ENCODE data around the gene CMTM6. TPM values are rescaled to one million over a fixed set of nuclear protein-coding genes. Genes with fewer than 3 reads are reported as not detected.

CMTM6 gene
- total RNA-seq, 2 donors from 2014 or later, result 55.3 to 73.7 TPM

DNA sequence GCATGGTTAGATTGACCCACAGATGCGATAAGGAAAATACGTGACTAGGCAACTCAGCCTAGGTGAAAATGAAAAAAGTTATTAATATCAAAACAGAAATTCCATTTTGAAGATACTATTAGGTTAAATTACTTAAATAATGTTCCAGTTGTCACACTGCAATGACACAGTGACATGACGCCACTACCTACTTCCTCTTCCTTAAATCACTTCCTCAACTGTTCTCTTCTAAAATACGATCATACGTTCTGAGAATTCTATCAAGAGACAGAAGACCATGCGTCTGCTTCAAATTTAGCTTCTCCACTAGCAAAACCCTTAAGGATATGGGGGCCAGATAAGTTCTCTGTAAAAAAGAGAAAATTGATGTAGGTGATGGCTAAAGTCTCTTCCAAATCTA, 18.2 kb downstream of the CMTM6 start:
- Histone ChIP-seq H3K4me1 (no peaks in the 10 kb centered on the region), H3K9ac (ENCODE audit: low read depth in 2 of 2, low read length in 2 of 2) (no peak overlapping the region), H3K27ac (no peak overlapping the region), H3K36me3 (no peaks in the 10 kb centered on the region), H3K27me3 (no peaks in the 10 kb centered on the region), H3K9me3 (no peaks in the 10 kb centered on the region), H3K4me3 (no peak overlapping the region)
- intact Hi-C loops (cut with DNase I), result no loop called here
- TF ChIP-seq, protein P1, sequence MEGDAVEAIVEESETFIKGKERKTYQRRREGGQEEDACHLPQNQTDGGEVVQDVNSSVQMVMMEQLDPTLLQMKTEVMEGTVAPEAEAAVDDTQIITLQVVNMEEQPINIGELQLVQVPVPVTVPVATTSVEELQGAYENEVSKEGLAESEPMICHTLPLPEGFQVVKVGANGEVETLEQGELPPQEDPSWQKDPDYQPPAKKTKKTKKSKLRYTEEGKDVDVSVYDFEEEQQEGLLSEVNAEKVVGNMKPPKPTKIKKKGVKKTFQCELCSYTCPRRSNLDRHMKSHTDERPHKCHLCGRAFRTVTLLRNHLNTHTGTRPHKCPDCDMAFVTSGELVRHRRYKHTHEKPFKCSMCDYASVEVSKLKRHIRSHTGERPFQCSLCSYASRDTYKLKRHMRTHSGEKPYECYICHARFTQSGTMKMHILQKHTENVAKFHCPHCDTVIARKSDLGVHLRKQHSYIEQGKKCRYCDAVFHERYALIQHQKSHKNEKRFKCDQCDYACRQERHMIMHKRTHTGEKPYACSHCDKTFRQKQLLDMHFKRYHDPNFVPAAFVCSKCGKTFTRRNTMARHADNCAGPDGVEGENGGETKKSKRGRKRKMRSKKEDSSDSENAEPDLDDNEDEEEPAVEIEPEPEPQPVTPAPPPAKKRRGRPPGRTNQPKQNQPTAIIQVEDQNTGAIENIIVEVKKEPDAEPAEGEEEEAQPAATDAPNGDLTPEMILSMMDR (IDR thresholded peaks at IDR 0.05), result no peak
- no peak for DNase-seq

DNA sequence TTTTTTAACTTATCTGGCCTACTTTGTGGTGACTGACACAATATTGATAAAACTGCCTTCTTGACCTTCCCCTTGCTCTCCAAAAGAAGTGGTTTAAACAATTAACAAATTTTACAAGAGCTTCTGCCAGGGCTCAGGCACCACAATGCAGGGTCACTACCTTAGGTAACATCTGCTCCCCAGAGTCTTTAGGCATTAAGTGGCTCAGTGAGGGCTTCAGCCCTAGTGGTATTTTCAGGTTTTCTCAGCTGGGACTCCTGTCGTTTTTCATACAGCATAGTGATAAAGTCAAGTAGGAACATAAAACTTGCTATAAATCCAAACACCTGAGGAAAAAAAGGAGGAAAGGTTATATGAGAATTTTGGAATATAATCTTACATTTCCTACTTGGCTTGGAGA, 18.9 kb downstream of the CMTM6 start:
- Histone ChIP-seq H3K27ac (no peak overlapping the region), H3K4me1 (no peaks in the 10 kb centered on the region), H3K4me3 (no peak overlapping the region), H3K9me3 (no peaks in the 10 kb centered on the region), H3K9ac (ENCODE audit: low read depth in 2 of 2, low read length in 2 of 2) (no peak overlapping the region), H3K27me3 (no peaks in the 10 kb centered on the region), H3K36me3 (no peaks in the 10 kb centered on the region)
- intact Hi-C loops (cut with DNase I), result no loop called here
- TF ChIP-seq, protein P1 (IDR thresholded peaks at IDR 0.05), result no peak
- DNase-seq, result no peak

DNA sequence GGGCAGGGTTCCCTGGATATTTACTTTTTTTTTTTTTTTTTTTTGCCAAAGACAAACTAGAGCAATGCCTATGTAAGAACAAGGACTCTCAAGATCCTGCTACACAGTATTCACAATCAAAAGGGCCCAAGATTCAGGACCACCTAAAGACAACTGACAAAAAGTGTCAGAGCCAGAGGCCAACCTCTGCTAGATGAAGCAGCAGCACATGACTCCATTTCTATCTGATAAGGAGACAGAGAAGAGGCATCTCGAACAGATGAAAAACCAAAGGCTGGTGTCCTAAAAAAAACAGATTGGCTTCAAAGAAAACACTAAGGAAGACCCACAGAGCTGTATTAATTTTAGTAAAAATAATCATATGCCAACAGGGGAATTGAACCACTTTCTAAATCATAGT, 20.0 kb downstream of the CMTM6 start:
- DNase-seq, result no peak
- no peak overlapping the region for H3K4me3 ChIP-seq
- intact Hi-C loops (cut with DNase I), result no loop called here
- H3K27ac ChIP-seq, result no peak overlapping the region
- H3K4me1 ChIP-seq, result no peaks in the 10 kb centered on the region
- TF ChIP-seq, protein P1 (IDR thresholded peaks at IDR 0.05), result no peak
- no peak overlapping the region for H3K9ac ChIP-seq (ENCODE audit: low read depth in 2 of 2, low read length in 2 of 2)
- H3K27me3 ChIP-seq, result no peaks in the 10 kb centered on the region
- no peaks in the 10 kb centered on the region for H3K36me3 ChIP-seq
- H3K9me3 ChIP-seq, result no peaks in the 10 kb centered on the region

DNA sequence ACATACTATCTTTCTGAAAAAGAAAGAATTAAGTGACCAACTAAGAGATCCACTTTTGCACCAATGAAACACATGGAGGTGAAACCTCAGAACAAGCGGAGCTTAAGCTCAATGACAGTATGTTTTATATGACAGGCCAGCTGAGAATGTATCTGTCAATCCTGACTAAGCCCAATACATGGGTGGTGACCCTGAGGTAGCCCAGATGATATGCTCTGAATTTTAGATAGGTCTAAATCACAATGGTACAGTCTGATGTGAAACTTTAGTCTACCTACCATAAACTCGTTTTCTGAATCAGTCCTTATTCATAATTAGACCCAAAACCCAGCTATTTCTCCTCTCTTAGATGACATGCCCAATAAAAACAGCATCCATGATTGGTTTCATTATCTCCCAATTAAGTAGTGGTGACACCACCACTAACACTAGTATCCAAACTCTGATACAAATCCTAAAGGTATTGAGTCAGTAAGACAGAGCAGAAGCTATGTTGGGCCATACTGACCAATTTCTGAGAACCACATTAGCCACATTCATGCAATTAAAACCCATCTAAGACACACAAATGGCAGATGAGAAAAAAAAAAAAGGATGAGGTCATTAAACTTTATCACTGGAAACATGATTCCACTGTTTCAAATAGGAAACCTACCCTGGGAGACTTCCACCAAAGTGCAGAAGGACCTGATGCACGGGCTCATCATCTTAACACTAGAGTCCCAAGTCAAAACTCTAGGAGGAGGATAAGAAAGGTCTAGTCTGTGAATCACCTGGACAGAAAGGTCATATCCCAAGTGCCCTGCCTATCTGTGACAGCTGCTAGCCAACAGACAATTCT, 20.6 kb downstream of the CMTM6 start:
- Histone ChIP-seq H3K36me3 (no peaks in the 10 kb centered on the region), H3K4me3 (no peak overlapping the region)

DNA sequence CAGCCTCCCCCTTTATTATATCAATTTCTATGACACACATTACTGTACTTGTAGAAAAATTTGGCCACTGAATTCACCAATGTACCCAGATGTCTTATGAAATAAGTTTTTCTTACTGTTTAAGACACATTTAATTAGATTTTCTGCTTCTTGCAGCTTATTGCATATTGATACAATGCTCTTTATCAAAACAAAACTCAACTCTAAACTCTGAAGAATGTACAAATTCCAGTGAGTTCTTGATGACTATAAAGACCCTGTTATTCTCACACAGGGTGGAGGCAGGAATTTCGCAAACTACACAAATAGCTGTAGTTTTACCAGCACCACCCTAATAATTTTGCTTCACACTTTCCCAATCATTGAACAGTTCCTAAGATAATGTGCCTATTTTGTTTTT, 22.0 kb downstream of the CMTM6 start:
- no peaks in the 10 kb centered on the region for H3K4me1 ChIP-seq
- no peak overlapping the region for H3K9ac ChIP-seq (ENCODE audit: low read depth in 2 of 2, low read length in 2 of 2)
- intact Hi-C loops (cut with DNase I), result no loop called here
- H3K4me3 ChIP-seq, result no peak overlapping the region
- H3K27ac ChIP-seq, result no peak overlapping the region
- TF ChIP-seq, protein P1 (IDR thresholded peaks at IDR 0.05), result no peak
- H3K9me3 ChIP-seq, result no peaks in the 10 kb centered on the region
- H3K36me3 ChIP-seq, result no peaks in the 10 kb centered on the region
- DNase-seq, result no peak
- H3K27me3 ChIP-seq, result no peaks in the 10 kb centered on the region

More for the DNA sequence above, 20.6 kb downstream of the CMTM6 start:
- intact Hi-C loops (cut with DNase I), result no loop called here
- Histone ChIP-seq H3K9ac (ENCODE audit: low read depth in 2 of 2, low read length in 2 of 2) (no peak overlapping the region), H3K9me3 (no peaks in the 10 kb centered on the region), H3K27me3 (no peaks in the 10 kb centered on the region), H3K4me1 (no peaks in the 10 kb centered on the region), H3K27ac (no peak overlapping the region)
- TF ChIP-seq, protein P1 (IDR thresholded peaks at IDR 0.05), result no peak
- no peak for DNase-seq

All from colonic mucosa (tissue), 4 donors.